SJSA1 (cell line): ENCODE measurements around the gene HDAC11. TPM values are rescaled to one million over a fixed set of nuclear protein-coding genes. Genes with fewer than 3 reads are reported as not detected.

Source experiments
- DNase-seq, 2 experiments: peaks; one replicate each; pipeline ENCODE4 v3.0.0-alpha.2; 2015 to 2020; ENCODE audit warnings: low spot score in 2 of 2, low read depth in 1 of 2
- H3K27ac ChIP-seq: fragments of 250-450 bp; sonication (Bioruptor Pico); 2 replicates; pipeline ENCODE4 v1.5.1; 2020; ENCODE audit warnings: mild to moderate bottlenecking, moderate library complexity
- H3K27me3 ChIP-seq: fragments of 250-450 bp; sonication (Bioruptor Pico); replicated peaks from 2 replicates; pipeline ENCODE4 v1.5.1; 2020; ENCODE audit warnings: mild to moderate bottlenecking, moderate library complexity
- H3K36me3 ChIP-seq: fragments of 250-450 bp; sonication (Bioruptor Pico); 2 replicates; pipeline ENCODE4 v1.5.1; 2020; ENCODE audit warnings: mild to moderate bottlenecking
- H3K4me1 ChIP-seq: fragments of 250-450 bp; sonication (Bioruptor Pico); replicated peaks from 2 replicates; pipeline ENCODE4 v1.6.1; 2021; ENCODE audit warnings: mild to moderate bottlenecking
- H3K4me3 ChIP-seq: fragments of 250-450 bp; sonication (Bioruptor Pico); 2 replicates; pipeline ENCODE4 v1.5.1; 2020; ENCODE audit warnings: mild to moderate bottlenecking
- H3K9me3 ChIP-seq: fragments of 250-450 bp; sonication (Bioruptor Pico); replicated peaks from 2 replicates; pipeline ENCODE4 v1.5.1; 2020; ENCODE audit warnings: mild to moderate bottlenecking
- total RNA-seq: library from RNA; depleted of rRNA; stranded (reverse); fragments of >200 nt; shearing (Covaris generic); gene quantifications from 2 replicates; pipeline ENCODE4 v1.2.3, GENCODE V29; 2014

The HDAC11 gene
- total RNA-seq, 1 experiment from 2014 or later: 8.1 TPM

DNA sequence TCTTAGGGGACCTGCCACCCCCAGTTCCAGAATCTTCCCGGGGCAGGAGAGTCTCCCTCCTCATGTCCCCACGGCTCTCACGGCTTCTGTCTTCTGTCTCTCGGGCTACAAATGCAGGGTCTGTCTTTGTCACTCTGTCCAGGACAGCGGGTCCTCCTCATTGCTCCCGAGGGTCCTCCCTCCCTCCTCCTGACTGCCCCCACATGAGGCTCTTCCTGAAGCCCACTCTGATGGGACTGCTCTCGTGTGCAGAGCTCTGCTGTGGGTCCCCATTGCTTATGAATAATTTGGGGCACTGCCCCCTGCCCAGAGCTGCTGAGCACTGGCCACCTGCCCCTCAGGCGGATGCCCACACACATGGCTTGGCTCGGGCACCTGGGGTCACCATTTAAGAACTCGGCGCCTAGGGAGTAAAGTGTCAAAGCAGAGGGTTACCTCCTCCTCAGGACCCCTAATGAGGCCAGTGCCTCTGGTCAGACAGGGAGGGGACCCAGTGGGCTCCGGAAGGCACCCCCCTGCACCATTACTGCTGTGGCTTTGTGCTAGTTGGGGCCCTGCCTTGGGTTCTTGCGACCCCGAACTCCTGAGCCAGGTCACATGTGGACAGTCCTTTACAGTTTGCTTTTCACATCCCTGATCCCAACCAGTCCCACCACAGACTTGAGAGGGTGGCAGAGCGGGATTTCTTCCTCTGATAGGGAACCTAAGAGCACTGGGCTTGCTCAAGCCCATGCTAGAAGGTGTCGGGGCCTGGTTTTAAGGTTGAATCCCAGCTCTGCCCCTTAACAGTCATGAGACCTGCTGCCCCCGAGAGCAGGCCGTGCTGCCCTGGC, 22.1 kb downstream of the HDAC11 start:
- no peak overlapping the region for H3K27ac ChIP-seq
- H3K27me3 ChIP-seq: no peaks in the 10 kb centered on the region
- H3K4me3 ChIP-seq: no peak overlapping the region
- no peak for DNase-seq
- H3K9me3 ChIP-seq: no peaks in the 10 kb centered on the region
- H3K36me3 ChIP-seq: no peaks in the 10 kb centered on the region
- no peaks in the 10 kb centered on the region for H3K4me1 ChIP-seq

DNA sequence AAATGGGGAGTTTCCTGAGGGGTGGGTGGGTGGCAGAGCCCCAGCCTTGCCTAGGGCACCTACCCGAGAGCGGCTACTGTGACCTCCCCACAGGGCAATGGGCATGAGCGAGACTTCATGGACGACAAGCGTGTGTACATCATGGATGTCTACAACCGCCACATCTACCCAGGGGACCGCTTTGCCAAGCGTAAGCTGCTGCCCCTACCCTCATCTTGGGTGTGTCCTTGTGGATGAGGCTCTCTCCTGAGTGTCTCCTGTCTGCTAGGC, 22.6 kb downstream of the HDAC11 start:
- Histone ChIP-seq H3K4me1 (peaks cover 3% of the 10 kb centered on the region), H3K27me3 (no peaks in the 10 kb centered on the region), H3K27ac (no peak overlapping the region), H3K4me3 (no peak overlapping the region), H3K36me3 (no peaks in the 10 kb centered on the region), H3K9me3 (no peaks in the 10 kb centered on the region)
- no peak for DNase-seq

DNA sequence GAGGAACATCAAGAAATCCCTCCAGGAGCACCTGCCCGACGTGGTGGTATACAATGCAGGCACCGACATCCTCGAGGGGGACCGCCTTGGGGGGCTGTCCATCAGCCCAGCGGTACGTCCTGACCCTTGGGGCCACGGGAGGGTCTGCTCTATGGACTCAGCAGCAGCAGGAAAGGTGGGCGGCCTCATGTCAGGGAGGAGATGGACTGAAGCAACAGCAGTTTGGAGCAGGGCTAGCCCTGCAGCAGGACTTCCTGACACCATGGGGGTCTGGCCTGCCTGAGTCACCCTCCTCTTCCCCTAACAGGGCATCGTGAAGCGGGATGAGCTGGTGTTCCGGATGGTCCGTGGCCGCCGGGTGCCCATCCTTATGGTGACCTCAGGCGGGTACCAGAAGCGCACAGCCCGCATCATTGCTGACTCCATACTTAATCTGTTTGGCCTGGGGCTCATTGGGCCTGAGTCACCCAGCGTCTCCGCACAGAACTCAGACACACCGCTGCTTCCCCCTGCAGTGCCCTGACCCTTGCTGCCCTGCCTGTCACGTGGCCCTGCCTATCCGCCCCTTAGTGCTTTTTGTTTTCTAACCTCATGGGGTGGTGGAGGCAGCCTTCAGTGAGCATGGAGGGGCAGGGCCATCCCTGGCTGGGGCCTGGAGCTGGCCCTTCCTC, 24.2 kb downstream of the HDAC11 start:
- Histone ChIP-seq H3K27ac (no peak overlapping the region), H3K4me1 (peaks cover 10% of the 10 kb centered on the region), H3K27me3 (no peaks in the 10 kb centered on the region), H3K9me3 (no peaks in the 10 kb centered on the region), H3K4me3 (no peak overlapping the region), H3K36me3 (no peaks in the 10 kb centered on the region)
- no peak for DNase-seq

DNA sequence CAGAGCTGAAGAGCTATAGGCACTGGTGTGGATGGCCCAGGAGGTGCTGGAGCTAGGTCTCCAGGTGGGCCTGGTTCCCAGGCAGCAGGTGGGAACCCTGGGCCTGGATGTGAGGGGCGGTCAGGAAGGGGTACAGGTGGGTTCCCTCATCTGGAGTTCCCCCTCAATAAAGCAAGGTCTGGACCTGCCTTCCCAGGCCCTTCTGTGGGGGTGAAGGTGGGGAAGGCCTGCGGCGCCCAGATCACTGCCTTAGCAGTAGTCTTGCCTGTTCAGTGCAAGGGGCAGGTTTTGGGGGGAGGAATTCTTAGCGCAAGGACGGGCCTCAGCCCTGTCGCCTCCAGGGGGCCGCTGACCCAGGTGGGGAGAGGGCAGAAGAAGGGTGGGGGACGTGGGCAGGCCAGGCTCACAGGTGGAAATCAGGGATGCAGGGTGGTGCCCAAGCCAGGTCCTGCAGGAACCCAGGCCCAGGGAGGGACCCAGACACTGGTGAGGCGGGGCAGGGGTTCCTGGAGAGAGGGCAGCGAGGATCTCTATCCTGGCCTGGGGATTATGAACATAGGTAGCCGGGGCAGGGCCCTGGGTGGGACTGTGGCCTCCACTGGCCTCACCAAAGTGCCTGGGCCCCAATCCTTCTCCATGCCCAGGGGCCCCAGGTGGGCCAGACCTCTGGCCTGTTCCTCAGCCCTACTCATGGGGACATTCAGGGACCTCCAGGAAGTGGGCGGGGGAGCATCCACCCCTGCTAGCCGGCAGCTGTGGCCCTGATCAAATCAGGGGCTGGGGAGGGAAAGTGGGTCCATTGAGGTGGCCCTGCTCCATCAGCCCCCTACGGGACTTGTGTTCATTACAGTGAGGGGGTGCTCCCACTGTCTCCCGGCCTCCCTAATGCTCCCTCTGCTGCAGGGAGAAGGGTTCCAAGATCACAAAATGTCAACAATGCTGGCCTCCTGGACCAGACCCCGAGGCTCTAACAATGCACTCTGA, 25.3 kb downstream of the HDAC11 start:
- H3K36me3 ChIP-seq: no peaks in the 10 kb centered on the region
- no peak overlapping the region for H3K27ac ChIP-seq
- peaks cover 10% of the 10 kb centered on the region for H3K4me1 ChIP-seq
- H3K4me3 ChIP-seq: no peak overlapping the region
- H3K9me3 ChIP-seq: no peaks in the 10 kb centered on the region
- no peaks in the 10 kb centered on the region for H3K27me3 ChIP-seq
- DNase-seq: no peak

DNA sequence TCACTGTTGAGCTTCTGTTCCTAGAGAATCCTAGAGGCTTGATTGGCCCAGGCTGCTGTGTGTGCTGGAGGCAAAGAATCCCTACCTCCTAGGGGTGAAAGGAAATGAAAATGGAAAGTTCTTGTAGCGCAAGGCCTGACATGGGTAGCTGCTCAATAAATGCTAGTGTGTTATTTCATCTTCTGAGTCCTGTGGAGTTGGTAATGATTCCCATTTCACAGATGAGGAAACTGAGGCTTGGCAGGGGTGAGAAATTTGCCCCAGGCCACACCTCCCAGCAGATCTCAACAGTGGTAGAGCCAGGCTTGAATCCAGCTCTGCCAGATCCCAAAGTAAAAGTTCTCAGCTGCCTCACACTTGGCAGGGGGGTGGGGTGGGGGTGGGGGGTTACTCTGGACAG, 26.1 kb downstream of the HDAC11 start:
- H3K27ac ChIP-seq: no peak overlapping the region
- H3K4me1 ChIP-seq: peaks cover 10% of the 10 kb centered on the region
- DNase-seq: no peak
- H3K27me3 ChIP-seq: no peaks in the 10 kb centered on the region
- no peak overlapping the region for H3K4me3 ChIP-seq
- no peaks in the 10 kb centered on the region for H3K36me3 ChIP-seq
- H3K9me3 ChIP-seq: no peaks in the 10 kb centered on the region

DNA sequence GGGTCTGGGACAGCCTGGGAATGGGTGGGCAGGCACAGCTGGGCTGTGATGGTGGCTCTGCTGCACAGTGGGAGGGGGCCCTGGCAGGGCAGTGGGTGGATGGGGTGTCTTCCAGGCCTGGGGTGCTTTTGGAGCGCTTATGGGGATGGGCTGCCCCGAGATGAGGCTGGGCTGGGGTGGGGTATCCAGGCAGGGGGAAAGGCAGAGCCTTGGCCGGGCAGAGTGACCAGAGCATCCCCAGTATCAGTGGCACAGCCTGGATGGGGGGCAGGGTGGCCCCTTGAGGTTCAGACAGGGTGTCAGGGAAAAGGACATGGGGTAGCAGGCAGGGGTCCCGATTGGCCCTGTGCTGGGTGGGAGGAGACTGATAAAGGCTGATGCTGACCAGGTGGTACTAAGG, 26.6 kb downstream of the HDAC11 start:
- Histone ChIP-seq H3K4me3 (no peak overlapping the region), H3K9me3 (no peaks in the 10 kb centered on the region), H3K27ac (no peak overlapping the region)

DNA sequence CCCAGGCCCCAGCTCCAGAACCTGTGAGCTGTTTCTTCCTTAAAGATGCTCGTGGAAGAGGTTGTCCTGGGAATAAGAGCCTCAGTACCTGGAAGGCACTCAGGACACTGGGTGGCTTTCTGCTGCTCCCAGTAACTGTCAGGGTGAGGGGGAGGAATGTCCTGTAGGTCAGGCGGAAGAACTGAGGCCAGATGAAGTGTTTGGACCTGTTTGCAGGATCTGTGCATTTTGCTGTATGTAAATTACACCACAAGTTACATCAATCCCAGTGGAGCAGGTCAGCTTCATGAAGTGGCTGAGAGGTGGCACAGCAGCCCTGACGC, 27.1 kb downstream of the HDAC11 start:
- no peaks in the 10 kb centered on the region for H3K27me3 ChIP-seq
- DNase-seq: no peak
- no peak overlapping the region for H3K27ac ChIP-seq
- peaks cover 10% of the 10 kb centered on the region for H3K4me1 ChIP-seq
- H3K9me3 ChIP-seq: no peaks in the 10 kb centered on the region
- no peaks in the 10 kb centered on the region for H3K36me3 ChIP-seq
- H3K4me3 ChIP-seq: no peak overlapping the region

More for the DNA sequence above, 26.6 kb downstream of the HDAC11 start:
- DNase-seq: no peak
- Histone ChIP-seq H3K27me3 (no peaks in the 10 kb centered on the region), H3K36me3 (no peaks in the 10 kb centered on the region), H3K4me1 (peaks cover 10% of the 10 kb centered on the region)

DNA sequence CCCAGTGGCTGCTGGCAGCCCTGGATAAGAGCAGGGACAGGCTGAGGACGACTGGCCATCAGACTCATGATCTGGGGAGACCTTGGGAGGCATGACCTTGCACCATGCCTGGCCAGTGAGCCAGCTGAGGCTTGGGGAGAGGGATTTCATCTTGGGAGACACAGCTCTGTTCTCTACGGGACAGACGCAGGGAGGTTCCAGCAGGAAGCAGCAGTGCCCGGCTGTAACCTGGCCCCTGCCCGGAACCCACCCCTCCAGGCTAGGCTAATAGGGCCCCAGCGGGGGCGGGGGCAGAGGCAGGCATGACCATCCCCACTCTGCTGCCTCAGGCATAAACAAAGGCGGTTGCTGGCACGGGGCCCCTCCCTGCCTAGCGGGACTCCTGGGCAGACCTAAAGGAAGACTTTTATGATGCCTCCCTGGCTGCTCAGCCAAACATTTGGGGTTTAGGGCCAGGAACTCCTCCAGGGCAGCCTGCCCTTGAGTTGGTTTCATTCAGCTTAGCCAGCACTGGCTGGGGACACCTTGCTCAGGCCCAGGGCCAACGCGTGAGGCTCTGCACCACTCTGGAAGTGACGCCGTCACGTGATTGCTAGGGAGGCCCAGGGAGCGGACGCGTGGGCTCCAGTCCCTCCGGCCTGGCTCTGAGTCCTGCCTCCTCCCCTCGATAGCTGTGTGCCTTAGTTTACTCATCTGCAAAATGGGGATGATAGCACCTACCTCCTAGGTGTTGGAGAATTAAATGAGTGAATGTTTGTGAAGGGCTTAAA, 27.6 kb downstream of the HDAC11 start:
- no peaks in the 10 kb centered on the region for H3K27me3 ChIP-seq
- peak in 1 of 2 experiments; percentile 24 for DNase-seq
- H3K4me1 ChIP-seq: peaks cover 10% of the 10 kb centered on the region
- no peak overlapping the region for H3K27ac ChIP-seq
- no peak overlapping the region for H3K4me3 ChIP-seq
- H3K9me3 ChIP-seq: no peaks in the 10 kb centered on the region
- H3K36me3 ChIP-seq: no peaks in the 10 kb centered on the region

DNA sequence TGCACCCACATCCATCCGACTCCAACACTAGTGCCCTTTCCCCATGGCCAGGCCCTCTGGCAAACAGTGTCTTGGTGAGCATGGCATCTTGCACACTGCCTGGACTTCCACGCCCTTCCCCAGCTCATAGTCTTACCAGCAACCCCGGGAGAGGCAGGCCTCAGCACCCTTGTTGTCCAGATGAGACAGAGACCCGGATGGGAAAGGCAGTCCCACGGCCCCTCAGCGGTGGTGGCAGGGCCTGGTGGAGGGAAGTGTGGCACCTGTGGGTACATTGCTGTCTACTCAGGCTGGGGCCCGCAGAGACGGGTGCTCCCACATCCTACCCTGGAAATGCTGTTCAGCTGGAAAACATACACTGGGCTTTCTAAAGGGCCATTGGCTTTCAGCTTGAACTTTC, 28.4 kb downstream of the HDAC11 start:
- H3K36me3 ChIP-seq: no peaks in the 10 kb centered on the region
- H3K4me1 ChIP-seq: peaks cover 10% of the 10 kb centered on the region
- DNase-seq: no peak
- H3K27ac ChIP-seq: no peak overlapping the region
- H3K4me3 ChIP-seq: no peak overlapping the region
- no peaks in the 10 kb centered on the region for H3K9me3 ChIP-seq
- H3K27me3 ChIP-seq: no peaks in the 10 kb centered on the region

DNA sequence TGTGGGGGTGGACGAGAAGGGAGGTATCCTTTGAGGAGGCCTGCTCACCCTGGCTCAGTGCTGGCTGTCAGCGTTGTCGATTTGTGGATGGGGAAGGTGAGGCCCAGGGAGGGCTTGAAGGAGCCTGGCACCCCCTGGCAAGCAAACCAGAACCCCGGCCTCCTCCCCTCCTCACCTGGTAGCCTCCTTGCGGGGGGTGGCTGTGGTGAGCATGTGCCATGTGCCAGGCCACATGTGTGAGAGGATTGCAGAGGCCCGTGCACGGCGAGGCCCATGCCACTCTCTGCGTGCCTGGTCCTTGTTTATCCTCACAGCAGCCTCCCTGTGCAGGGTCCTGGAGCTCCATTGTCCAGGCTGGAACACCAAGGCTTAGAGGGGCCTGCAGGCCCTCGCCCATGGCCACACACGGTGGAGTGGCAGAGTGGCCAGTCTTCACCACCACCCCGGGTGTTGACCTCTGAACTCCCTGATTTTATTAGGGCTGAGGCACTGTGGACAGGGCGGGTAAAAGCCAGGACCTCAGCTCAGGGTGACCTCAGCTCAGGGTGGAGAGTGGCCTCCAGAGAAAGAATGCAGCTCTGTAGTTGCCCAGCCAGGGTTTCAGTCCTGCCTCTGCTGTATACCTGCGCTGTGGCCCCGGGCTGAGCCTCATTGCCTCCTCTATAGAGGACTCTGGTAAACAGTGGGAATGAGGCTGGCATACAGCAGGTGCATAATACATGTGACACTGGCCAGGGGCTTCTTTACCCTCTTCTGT, 29.1 kb downstream of the HDAC11 start:
- peaks cover 13% of the 10 kb centered on the region for H3K4me1 ChIP-seq
- no peak overlapping the region for H3K27ac ChIP-seq
- H3K36me3 ChIP-seq: no peaks in the 10 kb centered on the region
- no peaks in the 10 kb centered on the region for H3K27me3 ChIP-seq
- H3K9me3 ChIP-seq: no peaks in the 10 kb centered on the region
- DNase-seq: no peak
- no peak overlapping the region for H3K4me3 ChIP-seq

DNA sequence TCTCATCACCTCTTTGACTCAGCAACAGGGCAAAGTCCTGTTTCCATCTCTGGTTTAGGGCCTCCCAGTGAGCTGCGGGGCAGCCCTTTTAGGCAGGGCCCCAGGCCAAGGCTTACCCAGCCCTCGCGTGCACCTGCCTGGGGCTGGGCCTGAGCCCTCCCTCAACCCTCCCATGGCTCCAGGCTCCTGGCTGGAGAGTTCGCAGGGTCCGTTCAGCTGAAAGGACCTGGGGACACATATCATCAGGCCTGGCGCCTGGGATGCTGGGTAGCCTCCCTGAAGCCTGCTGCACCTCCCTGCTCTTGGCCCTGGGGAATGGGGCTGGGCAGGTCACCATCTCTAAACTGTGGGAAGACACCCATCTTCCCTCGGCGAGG, 29.7 kb downstream of the HDAC11 start:
- no peaks in the 10 kb centered on the region for H3K27me3 ChIP-seq
- H3K36me3 ChIP-seq: no peaks in the 10 kb centered on the region
- no peak overlapping the region for H3K27ac ChIP-seq
- peaks cover 13% of the 10 kb centered on the region for H3K4me1 ChIP-seq
- H3K9me3 ChIP-seq: no peaks in the 10 kb centered on the region
- H3K4me3 ChIP-seq: no peak overlapping the region
- no peak for DNase-seq

DNA sequence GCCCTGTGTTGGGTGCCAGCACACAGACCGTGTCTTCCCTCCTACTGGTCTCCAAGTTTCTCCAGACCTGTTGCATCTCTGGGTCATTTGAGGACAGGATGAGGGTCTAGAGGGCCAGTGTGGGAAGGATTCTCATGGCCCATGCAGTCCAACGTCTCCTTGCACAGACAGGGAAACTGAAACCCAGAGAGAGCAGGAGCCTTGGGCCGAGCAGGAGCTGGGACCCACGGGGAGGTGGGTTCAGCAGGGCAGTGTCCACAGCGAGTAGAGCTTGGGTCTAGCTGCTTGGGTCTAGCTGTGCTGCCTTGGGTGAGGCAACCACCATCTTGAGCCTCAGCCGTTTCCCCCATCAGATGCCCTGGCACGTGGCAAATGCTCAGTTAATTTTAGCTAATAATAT, 32.3 kb downstream of the HDAC11 start:
- Histone ChIP-seq H3K4me3 (no peak overlapping the region), H3K27ac (no peak overlapping the region), H3K27me3 (no peaks in the 10 kb centered on the region), H3K4me1 (peaks cover 12% of the 10 kb centered on the region), H3K36me3 (no peaks in the 10 kb centered on the region), H3K9me3 (no peaks in the 10 kb centered on the region)
- no peak for DNase-seq
